Transverse colon (tissue), 4 donors: Measurements from ENCODE around the gene CCNY. TPM values are rescaled to one million over a fixed set of nuclear protein-coding genes. Genes with fewer than 3 reads are reported as not detected.

ENCODE experiments used
- DNase-seq: peaks from one replicate; pipeline ENCODE4 v3.0.0-alpha.2; 2019
- H3K27ac ChIP-seq, 4 donors: fragments of 200-600 bp; sonication (generic); 2 replicates each; pipeline ENCODE4 v1.5.1; 2016 to 2018; ENCODE audit warnings: inconsistent platforms in 4 of 4
- H3K27me3 ChIP-seq: fragments of 200-600 bp; sonication (generic); 2 replicates; pipeline ENCODE4 v1.5.1; 2017; ENCODE audit warnings: inconsistent platforms
- H3K36me3 ChIP-seq, 4 donors: fragments of 200-600 bp; sonication (generic); 2 replicates each; pipeline ENCODE4 v1.5.1; 2017 to 2019; ENCODE audit warnings: inconsistent platforms in 4 of 4
- H3K4me1 ChIP-seq, 4 donors: fragments of 200-600 bp; sonication (generic); 2 replicates each; pipeline ENCODE4 v1.5.1; 2017 to 2020; ENCODE audit warnings: inconsistent platforms in 4 of 4
- H3K4me3 ChIP-seq, 4 donors: fragments of 200-600 bp; sonication (generic); 1 replicate in 1 of 4; 2 replicates in 3 of 4; pipeline versions ENCODE4 v1.5.1 to v1.6.1; 2017 to 2019; ENCODE audit warnings: inconsistent platforms in 4 of 4
- H3K9me3 ChIP-seq, 2 donors: fragments of 200-600 bp; sonication (generic); 2 replicates each; pipeline ENCODE4 v1.5.1; 2017 to 2019; ENCODE audit warnings: inconsistent platforms in 2 of 2
- EP300 ChIP-seq: sonication (generic); formaldehyde crosslinking; IDR thresholded peaks from one replicate; pipeline ENCODE4 v1.6.1; 2017; ENCODE audit warnings: antibody characterized with exemption, low read depth
- POLR2A ChIP-seq: fragments of 450-650 bp; IDR thresholded peaks from one replicate; pipeline ENCODE4 v1.6.1; 2016; ENCODE audit warnings: antibody characterized with exemption, mild to moderate bottlenecking, moderate library complexity
- POLR2AphosphoS5 ChIP-seq, 3 donors: sonication (generic); formaldehyde crosslinking; IDR thresholded peaks; one replicate each; pipeline ENCODE4 v1.6.1; 2016; ENCODE audit warnings: antibody characterized with exemption in 3 of 3
- WGBS, 2 donors: methylation state at CpG; one replicate each; pipeline ENCODE4 v1.1.5; 2018; ENCODE audit warnings: low coverage in 1 of 2; 5-methylcytosine and 5-hydroxymethylcytosine counted together
- in situ Hi-C, 4 donors: fragments of 200-750 bp; cut with MboI; loops; one replicate each; pipeline versions ENCODE4 v1.15.0 to v1.15.1; 2017; ENCODE audit warnings: low sequenced_read_pairs in 3 of 4, low pct_ligation_motif_present in 1 of 4, low pct_unique_long_range_greater_than_20kb in 1 of 4
- intact Hi-C: fragments of 100-400 bp; cut with DNase I; formaldehyde crosslinking; loops from one replicate; pipeline ENCODE4 v1.15.1; 2023; ENCODE audit warnings: low total_unique reads
- total RNA-seq, 4 donors: library from RNA; depleted of rRNA; stranded (reverse); fragments of >200 nt; gene quantifications; one replicate each; pipeline ENCODE4 v1.1.0, GENCODE V29; 2016
- TF ChIP-seq, protein P1 (sequence below), 5 experiments: fragments of 200-600 bp in 3 of 5; fragments of 450-650 bp in 2 of 5; sonication (generic) in 3 of 5; IDR thresholded peaks; 1 replicate in 2 of 5; 2 replicates in 3 of 5; pipeline ENCODE4 v1.5.1; 2016 to 2017; ENCODE audit warnings: antibody characterized with exemption in 5 of 5, inconsistent platforms in 3 of 5, mild to moderate bottlenecking in 2 of 5, moderate library complexity in 1 of 5

Gene CCNY
- total RNA-seq, 4 donors from 2014 or later, result 19.5 to 53.9 (median 41.4) TPM

DNA sequence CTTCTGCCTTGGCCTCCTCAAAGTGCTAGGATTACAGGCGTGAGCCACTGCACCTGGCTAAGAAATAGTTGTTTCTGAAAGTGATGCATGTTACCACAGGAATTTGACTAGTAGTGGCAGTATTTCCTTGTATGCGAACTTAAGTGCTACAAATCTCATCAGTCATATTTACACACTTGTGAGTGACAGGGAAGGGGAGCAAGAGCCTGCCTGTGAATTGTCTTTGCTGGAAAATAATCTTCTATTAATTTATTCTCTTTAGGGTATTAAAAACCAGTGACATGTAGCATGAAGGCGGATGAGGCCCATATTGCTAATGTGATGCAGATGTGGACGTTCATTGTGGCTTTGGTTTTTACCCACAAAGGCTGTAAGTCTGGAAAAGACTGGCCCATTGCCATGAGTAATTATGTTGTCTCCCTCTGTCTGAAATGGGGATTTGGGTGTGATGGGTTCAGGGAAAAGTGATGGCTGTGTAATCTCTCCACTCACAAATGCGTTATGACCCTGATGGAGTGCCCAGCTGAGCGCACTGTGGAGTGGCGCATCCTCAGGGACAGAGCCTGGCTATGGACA, 97.6 kb downstream of the CCNY start:
- WGBS, 2 donors, result 66 to 69% methylated on average over 6 to 7 of the region's 7 CpGs
- no peaks in the 10 kb centered on the region for H3K36me3 ChIP-seq
- no peak overlapping the region for H3K4me3 ChIP-seq
- no peaks in the 10 kb centered on the region for H3K27me3 ChIP-seq
- H3K27ac ChIP-seq, result no peak overlapping the region
- peaks cover 0 to 10% (median 0%) of the 10 kb centered on the region in 4 donors for H3K4me1 ChIP-seq
- intact Hi-C loops, result no loop called here
- DNase-seq, result no peak
- H3K9me3 ChIP-seq, result peaks cover 0 to 4% of the 10 kb centered on the region in 2 donors
- TF ChIP-seq, protein P1, sequence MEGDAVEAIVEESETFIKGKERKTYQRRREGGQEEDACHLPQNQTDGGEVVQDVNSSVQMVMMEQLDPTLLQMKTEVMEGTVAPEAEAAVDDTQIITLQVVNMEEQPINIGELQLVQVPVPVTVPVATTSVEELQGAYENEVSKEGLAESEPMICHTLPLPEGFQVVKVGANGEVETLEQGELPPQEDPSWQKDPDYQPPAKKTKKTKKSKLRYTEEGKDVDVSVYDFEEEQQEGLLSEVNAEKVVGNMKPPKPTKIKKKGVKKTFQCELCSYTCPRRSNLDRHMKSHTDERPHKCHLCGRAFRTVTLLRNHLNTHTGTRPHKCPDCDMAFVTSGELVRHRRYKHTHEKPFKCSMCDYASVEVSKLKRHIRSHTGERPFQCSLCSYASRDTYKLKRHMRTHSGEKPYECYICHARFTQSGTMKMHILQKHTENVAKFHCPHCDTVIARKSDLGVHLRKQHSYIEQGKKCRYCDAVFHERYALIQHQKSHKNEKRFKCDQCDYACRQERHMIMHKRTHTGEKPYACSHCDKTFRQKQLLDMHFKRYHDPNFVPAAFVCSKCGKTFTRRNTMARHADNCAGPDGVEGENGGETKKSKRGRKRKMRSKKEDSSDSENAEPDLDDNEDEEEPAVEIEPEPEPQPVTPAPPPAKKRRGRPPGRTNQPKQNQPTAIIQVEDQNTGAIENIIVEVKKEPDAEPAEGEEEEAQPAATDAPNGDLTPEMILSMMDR (IDR thresholded peaks at IDR 0.05), result no peak
- TF ChIP-seq POLR2AphosphoS5 (IDR thresholded peaks at IDR 0.05) (no peak), POLR2A (no peak), EP300 (no peak)
- in situ Hi-C loops, result no loop called here

- peaks cover 0 to 10% (median 0%) of the 10 kb centered on the region in 4 donors for H3K4me1 ChIP-seq
- no peak overlapping the region for H3K4me3 ChIP-seq
- no peak overlapping the region for H3K27ac ChIP-seq
- whole genome bisulfite sequencing, 2 donors, result 67 to 96% methylated on average over 1 of the region's 1 CpG
- in situ Hi-C loops, result no loop called here
- DNase-seq, result no peak
- H3K27me3 ChIP-seq, result no peaks in the 10 kb centered on the region
- H3K9me3 ChIP-seq, result peaks cover 0 to 6% of the 10 kb centered on the region in 2 donors
- intact Hi-C loops, result no loop called here
- TF ChIP-seq POLR2AphosphoS5 (IDR thresholded peaks at IDR 0.05), result no peak
- no peak for TF ChIP-seq POLR2A
- no peak for TF ChIP-seq EP300
- TF ChIP-seq, protein P1 (IDR thresholded peaks at IDR 0.05), result no peak
- no peaks in the 10 kb centered on the region for H3K36me3 ChIP-seq
These were observed 98.2 kb downstream of the CCNY start for GRCh38 chr10:35434533-35434932.

- no peak for TF ChIP-seq EP300
- no peak for TF ChIP-seq POLR2AphosphoS5 (IDR thresholded peaks at IDR 0.05)
- TF ChIP-seq, protein P1 (IDR thresholded peaks at IDR 0.05), result no peak
- TF ChIP-seq POLR2A, result no peak
- 88 to 100% methylated on average over 2 to 4 of the region's 4 CpGs for WGBS, 2 donors
- peaks cover 0 to 10% (median 0%) of the 10 kb centered on the region in 4 donors for H3K4me1 ChIP-seq
- DNase-seq, result no peak
- peaks cover 0 to 6% of the 10 kb centered on the region in 2 donors for H3K9me3 ChIP-seq
- in situ Hi-C loops, result no loop called here
- no peaks in the 10 kb centered on the region for H3K36me3 ChIP-seq
- H3K27me3 ChIP-seq, result no peaks in the 10 kb centered on the region
- no peak overlapping the region for H3K4me3 ChIP-seq
- H3K27ac ChIP-seq, result no peak overlapping the region
- intact Hi-C loops, result no loop called here
These were observed 99.5 kb downstream of the CCNY start for GRCh38 chr10:35435824-35436223.

DNA sequence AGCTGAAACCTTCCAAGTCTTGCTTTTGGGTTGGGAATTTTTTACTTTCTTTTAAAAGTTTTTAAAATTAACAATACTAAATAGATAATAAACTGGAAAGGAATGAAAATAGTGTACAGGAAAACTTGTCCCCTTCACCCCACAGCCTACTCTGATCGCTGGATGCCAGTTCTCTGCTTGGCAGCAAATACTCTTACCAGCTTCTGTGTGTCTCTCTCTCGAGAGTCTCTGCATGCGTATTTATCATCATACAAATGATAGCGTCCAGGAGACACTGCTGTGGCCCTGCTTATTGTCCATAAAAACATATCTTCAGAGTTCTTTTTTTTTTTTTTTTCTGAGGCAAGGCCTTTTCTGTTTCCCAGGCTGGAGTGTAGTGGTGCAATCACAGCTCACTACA, 101.5 kb downstream of the CCNY start:
- Histone ChIP-seq H3K27ac (no peak overlapping the region), H3K4me1 (peaks cover 0 to 7% (median 0%) of the 10 kb centered on the region in 4 donors), H3K9me3 (peaks cover 0 to 6% of the 10 kb centered on the region in 2 donors), H3K27me3 (no peaks in the 10 kb centered on the region), H3K4me3 (no peak overlapping the region), H3K36me3 (no peaks in the 10 kb centered on the region)
- intact Hi-C loops (no loop called here), in situ Hi-C loops (no loop called here)
- no peak for DNase-seq
- 85 to 89% methylated on average over 4 of the region's 4 CpGs for WGBS, 2 donors
- TF ChIP-seq POLR2A (no peak), EP300 (no peak), POLR2AphosphoS5 (IDR thresholded peaks at IDR 0.05) (no peak)
- TF ChIP-seq, protein P1 (IDR thresholded peaks at IDR 0.05), result no peak
